Prostate gland (tissue), 2 donors: ENCODE data around the gene NUP88.

Experiments used
- CTCF ChIP-seq, 4 experiments: fragments of 200-600 bp in 2 of 4; fragments of 450-650 bp in 2 of 4; sonication (generic) in 2 of 4; IDR thresholded peaks; 1 replicate in 3 of 4; 2 replicates in 1 of 4; pipeline ENCODE4 v1.5.1; 2016 to 2019; ENCODE audit warnings: antibody characterized with exemption in 4 of 4, mild to moderate bottlenecking in 2 of 4, moderate library complexity in 2 of 4
- POLR2A ChIP-seq: fragments of 450-650 bp; IDR thresholded peaks from one replicate; pipeline ENCODE4 v1.6.1; 2016; ENCODE audit warnings: antibody characterized with exemption, mild to moderate bottlenecking
- POLR2AphosphoS5 ChIP-seq: sonication (generic); formaldehyde crosslinking; IDR thresholded peaks from one replicate; pipeline ENCODE4 v1.6.1; 2017; ENCODE audit warnings: antibody characterized with exemption

DNA sequence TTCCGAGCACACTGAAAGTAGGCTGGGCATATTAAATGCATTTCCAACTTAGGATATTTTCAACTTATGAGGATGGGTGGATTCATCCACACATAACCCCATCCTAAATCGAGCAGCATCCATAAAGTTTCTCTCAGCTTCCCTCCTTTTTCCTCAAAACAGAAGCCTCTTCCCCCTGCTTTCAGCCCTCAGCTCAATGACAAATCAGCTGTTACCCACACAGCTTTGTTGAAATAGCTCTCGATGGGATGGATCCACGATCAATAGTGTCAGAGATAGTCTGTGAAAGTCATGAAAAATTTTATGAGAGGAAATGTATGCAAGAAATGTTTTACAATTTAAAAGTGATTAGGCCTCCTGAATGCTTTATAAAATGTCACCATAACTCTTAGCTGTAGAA is 46.8 kb upstream of the NUP88 start:
- TF ChIP-seq CTCF (IDR thresholded peaks at IDR 0.05) (no peak), POLR2AphosphoS5 (no peak), POLR2A (no peak)
